Panc1 (cell line): ENCODE measurements around the gene PRSS22. TPM values are rescaled to one million over a fixed set of nuclear protein-coding genes. Genes with fewer than 3 reads are reported as not detected.

Experiments
- ATAC-seq: fragments of 200-7000 bp; cut with Tn5 transposase; 2 replicates; pipeline ENCODE4 v1.9.1; 2020; ENCODE audit warnings: mild to moderate bottlenecking, moderate library complexity
- BruUV-seq: library from RNA; stranded (reverse); fragments of 400-500 nt; replicated peaks from 2 replicates; lab custom pipeline; 2021; lab: Mats Ljungman, UMichigan
- CTCF ChIA-PET: fragments of 300-600 bp; sonication (Branson Sonifier 250); formaldehyde crosslinking; loops from one replicate; lab custom pipeline; 2022; ENCODE audit warnings: antibody characterized with exemption; lab: Charles Lee
- POLR2A ChIA-PET: fragments of 300-600 bp; sonication (Branson Sonifier 250); formaldehyde crosslinking; loops from one replicate; lab custom pipeline; 2022; ENCODE audit warnings: antibody characterized with exemption; lab: Charles Lee
- DNase-seq: peaks from one replicate; pipeline ENCODE4 v3.0.0-alpha.2; 2010; ENCODE audit warnings: low read depth, low spot score
- H3K27ac ChIP-seq: 2 replicates; pipeline ENCODE4 v1.5.1; 2011; ENCODE audit warnings: mild to moderate bottlenecking, low read length, inconsistent platforms
- H3K27me3 ChIP-seq: fragments of 200-500 bp; sonication (Bioruptor generic); 2 replicates; pipeline ENCODE4 v1.6.0; 2014; ENCODE audit warnings: low read length, inconsistent platforms; ENCODE audit not compliant: control insufficient read depth, insufficient read depth
- H3K36me3 ChIP-seq: fragments of 200-500 bp; sonication (Bioruptor generic); 2 replicates; pipeline ENCODE4 v1.5.1; 2014; ENCODE audit warnings: inconsistent platforms, mild to moderate bottlenecking, low read length, moderate library complexity; ENCODE audit not compliant: control insufficient read depth, insufficient read depth
- H3K4me1 ChIP-seq: 2 replicates; pipeline ENCODE4 v1.5.1; 2011; ENCODE audit warnings: inconsistent platforms, mild to moderate bottlenecking, low read length, moderate library complexity; ENCODE audit not compliant: control insufficient read depth, insufficient read depth
- H3K4me3 ChIP-seq, 2 experiments: 2 replicates each; pipeline ENCODE4 v1.5.1; 2011 to 2012; ENCODE audit warnings: low read depth in 2 of 2, low read length in 2 of 2, mild to moderate bottlenecking in 2 of 2, inconsistent platforms in 1 of 2, moderate library complexity in 1 of 2
- H3K9me3 ChIP-seq: fragments of 200-500 bp; sonication (Bioruptor generic); 2 replicates; pipeline ENCODE4 v1.5.1; 2014; ENCODE audit warnings: low read depth, mild to moderate bottlenecking, inconsistent platforms, low read length, moderate library complexity; ENCODE audit not compliant: control insufficient read depth, insufficient read depth
- CTCF ChIP-seq: fragments of 450-650 bp; IDR thresholded peaks from 2 replicates; pipeline ENCODE4 v1.5.1; 2017; ENCODE audit warnings: mild to moderate bottlenecking
- POLR2AphosphoS5 ChIP-seq: IDR thresholded peaks from 2 replicates; pipeline ENCODE4 v1.6.1; 2012; ENCODE audit warnings: mild to moderate bottlenecking, low read depth, low read length, moderate library complexity
- REST ChIP-seq, 2 experiments: IDR thresholded peaks; 2 replicates each; pipeline ENCODE4 v1.6.1; 2011 to 2012; ENCODE audit warnings: low read depth in 2 of 2, control low read depth in 1 of 2, low read length in 1 of 2, mild to moderate bottlenecking in 1 of 2, moderate library complexity in 1 of 2; ENCODE audit not compliant: insufficient read depth in 1 of 2
- SIN3A ChIP-seq: IDR thresholded peaks from 2 replicates; pipeline ENCODE4 v1.6.1; 2012; ENCODE audit warnings: low read depth, mild to moderate bottlenecking, low read length, moderate library complexity, borderline replicate concordance; ENCODE audit not compliant: insufficient read depth
- TCF7L2 ChIP-seq: IDR thresholded peaks from 2 replicates; pipeline ENCODE4 v1.6.1; 2011; ENCODE audit warnings: mild to moderate bottlenecking, low read depth, low read length, inconsistent platforms
- in situ Hi-C: cut with HindIII; loops from 2 replicates; pipeline ENCODE4 v1.10.0; 2016; ENCODE audit warnings: low sequenced_read_pairs, low pct_unique_long_range_greater_than_20kb
- intact Hi-C: fragments of 100-400 bp; cut with micrococcal nuclease; formaldehyde crosslinking; loops from one replicate; pipeline ENCODE4 v1.10.0; 2022; ENCODE audit not compliant: unreplicated experiment
- total RNA-seq: library from RNA; stranded (reverse); gene quantifications from one replicate; pipeline ENCODE4 v1.2.1, GENCODE V29; 2021; ENCODE audit not compliant: unreplicated experiment

The PRSS22 gene
- total RNA-seq, 1 experiment from 2014 or later: 23.9 TPM

DNA sequence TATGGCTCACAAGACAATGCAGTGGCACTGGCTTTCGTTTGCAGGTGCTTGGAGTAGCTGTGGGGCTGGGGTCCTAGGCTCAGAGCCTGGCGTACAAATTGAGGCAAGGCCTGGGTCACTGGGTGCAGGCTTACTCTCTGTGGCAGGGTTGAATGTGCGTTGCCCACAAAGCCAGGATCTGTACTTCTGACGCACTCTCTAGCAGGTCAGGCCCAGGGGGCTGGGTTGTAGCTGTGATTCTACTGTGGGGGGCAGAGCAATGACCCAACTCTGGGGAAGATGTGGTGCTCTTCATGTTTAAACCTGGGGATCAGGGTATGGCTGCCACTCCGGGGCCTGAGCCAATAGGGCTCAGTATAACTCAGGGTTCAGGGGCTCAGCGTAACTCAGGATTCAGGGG lies 47.3 kb downstream of the PRSS22 start:
- intact Hi-C loops (no loop called here), in situ Hi-C loops (no loop called here)
- Histone ChIP-seq H3K4me3 (no peak overlapping the region), H3K4me1 (peaks cover 13% of the 10 kb centered on the region), H3K9me3 (peaks cover 1% of the 10 kb centered on the region; the same call in 1 of the 2 replicates), H3K36me3 (no peaks in the 10 kb centered on the region), H3K27me3 (no peaks in the 10 kb centered on the region), H3K27ac (no peak overlapping the region)
- TF ChIP-seq REST (IDR thresholded peaks at IDR 0.05; ENCODE audit: insufficient read depth in 1 of 2, low read depth in 2 of 2, low read length in 1 of 2) (no peak), TCF7L2 (no peak), POLR2AphosphoS5 (no peak), SIN3A (no peak), CTCF (no peak)
- no peak for ATAC-seq
- ChIA-PET POLR2A (interaction anchor here (0.6 kb wide), 1 partner anchor 38 kb away, joined by 5 read pairs; no protein-coding TSS in a partner anchor), CTCF (interaction anchor here (0.7 kb wide), 1 partner anchor 10 kb away, joined by 4 read pairs; no protein-coding TSS in a partner anchor)
- no peak for DNase-seq
- no TSS peak for BruUV-seq

DNA sequence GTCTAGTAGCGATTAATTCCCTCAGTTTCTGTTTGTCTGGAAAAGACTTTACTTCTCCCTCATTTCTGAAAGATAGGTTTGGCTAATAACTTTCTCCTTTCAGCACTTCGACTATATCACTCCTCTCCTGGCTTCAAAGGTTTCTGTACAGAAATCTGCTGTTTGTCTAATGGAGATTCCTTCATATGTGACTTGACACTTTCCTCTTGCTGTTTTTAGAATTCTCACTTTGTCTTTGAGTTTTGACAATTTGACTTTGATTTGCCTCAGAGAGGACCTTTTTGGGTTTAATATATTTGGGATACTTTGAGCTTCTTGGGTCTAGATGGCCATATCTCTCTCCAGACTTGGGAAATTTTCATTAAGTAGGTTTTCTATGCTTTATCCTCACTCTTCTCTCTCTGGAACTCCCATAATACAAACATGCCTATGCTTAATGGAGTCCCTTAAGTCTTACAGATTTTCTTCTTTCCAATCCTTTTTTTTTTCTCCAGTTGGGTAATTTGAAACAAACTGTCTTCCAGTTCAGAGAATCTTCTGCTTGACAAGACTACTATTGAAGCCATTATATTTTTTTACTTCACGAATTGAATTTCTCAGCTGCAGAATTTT lies 48.7 kb downstream of the PRSS22 start:
- POLR2A ChIA-PET: no interaction called here
- H3K4me1 ChIP-seq: peaks cover 9% of the 10 kb centered on the region
- no TSS peak for BruUV-seq
- H3K4me3 ChIP-seq: no peak overlapping the region
- ATAC-seq: no peak
- peaks cover 6% of the 10 kb centered on the region; the same call in 1 of the 2 replicates for H3K9me3 ChIP-seq
- H3K36me3 ChIP-seq: no peaks in the 10 kb centered on the region
- no peak for DNase-seq
- intact Hi-C loops (no loop called here), in situ Hi-C loops (no loop called here)
- H3K27me3 ChIP-seq: no peaks in the 10 kb centered on the region
- CTCF ChIA-PET: no interaction called here
- no peak overlapping the region for H3K27ac ChIP-seq
- TF ChIP-seq REST (IDR thresholded peaks at IDR 0.05; ENCODE audit: insufficient read depth in 1 of 2, low read depth in 2 of 2, low read length in 1 of 2): no peak
- TF ChIP-seq TCF7L2: no peak
- no peak for TF ChIP-seq POLR2AphosphoS5
- TF ChIP-seq CTCF: no peak
